Activated CD8-positive, alpha-beta memory T cell treated with anti-CD3 and anti-CD28 coated beads, Interleukin-2, amount 50 U/mL, for 24 hours (primary cell): Measurements from ENCODE around the gene CDKL1.
"Not testable (repeated sequence)": the region's sequence is repeated elsewhere in the genome, so short reads cannot be mapped to it uniquely, and the experiment has no call there.

Source experiments
- DNase-seq: peaks from one replicate; pipeline ENCODE4 v3.0.0-alpha.2; 2020; ENCODE audit errors: extremely low read depth

CDKL1 gene

DNA sequence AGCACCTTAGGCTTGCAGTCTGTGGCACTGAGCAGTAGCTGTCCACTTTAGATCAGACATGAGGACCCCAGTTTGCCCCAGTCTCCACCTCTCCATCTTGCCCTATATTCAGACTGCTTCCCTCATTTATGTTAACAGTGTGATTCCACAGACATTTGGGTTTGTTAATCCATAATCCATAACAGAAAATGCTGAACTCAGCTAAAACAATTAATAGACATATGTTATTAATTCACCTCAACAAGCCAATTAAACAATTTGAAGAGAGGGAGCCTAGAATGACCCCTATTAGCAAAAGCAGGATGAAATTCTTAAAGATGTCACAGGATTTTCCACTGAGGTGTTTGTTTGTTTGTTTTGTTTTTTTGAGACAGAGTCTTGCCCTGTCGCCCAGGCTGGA lies 9.1 kb downstream of the CDKL1 start:
- DNase-seq = no peak

DNA sequence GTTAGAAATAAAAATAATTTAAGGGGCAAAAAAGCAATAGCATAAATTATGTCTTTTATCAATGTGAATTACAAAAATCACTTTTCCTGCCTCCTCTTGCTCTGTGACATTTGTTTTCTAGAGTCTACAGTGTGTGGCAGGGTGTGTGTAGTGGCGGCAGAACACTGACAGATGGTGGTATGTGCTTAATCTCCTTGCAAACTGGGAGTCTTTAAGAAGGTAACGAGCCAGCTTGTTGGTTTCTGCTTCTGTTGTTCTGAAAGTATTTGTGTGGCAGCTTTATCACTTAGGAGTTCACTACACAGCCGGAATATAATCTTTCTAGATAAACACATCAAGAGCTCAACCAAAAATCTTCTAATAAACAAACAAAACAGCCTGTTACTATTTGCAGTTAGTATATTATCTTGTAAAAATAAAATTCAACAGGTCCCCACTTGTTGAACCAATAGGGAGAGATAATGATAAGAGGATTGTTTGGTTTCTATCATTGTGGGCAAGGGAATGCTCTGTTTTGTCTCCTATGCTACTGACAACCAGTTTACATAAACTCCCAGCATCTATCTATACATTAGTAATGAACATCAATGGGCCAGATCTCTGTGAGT lies 13.0 kb downstream of the CDKL1 start:
- DNase-seq = no peak

DNA sequence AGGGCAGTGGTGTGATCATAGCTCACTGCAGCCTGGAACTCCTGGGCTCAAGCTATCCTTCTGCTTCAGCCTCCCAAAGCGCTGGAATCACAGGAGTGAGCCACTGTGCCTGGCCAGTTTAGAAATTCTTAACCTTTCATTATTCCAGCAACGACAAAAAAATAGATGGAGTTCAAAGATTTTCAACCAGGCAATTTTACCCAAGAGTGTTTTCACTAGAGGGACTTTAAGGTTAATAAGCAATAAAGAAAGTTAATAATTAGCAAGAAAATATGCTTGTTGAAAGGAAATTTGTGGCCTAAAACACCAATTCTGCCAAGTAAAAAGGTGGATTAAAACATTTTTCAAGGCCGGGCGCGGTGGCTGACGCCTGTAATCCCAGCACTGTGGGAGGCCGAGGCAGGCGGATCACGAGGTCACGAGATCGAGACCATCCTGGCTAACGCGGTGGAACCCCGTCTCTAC lies 14.8 kb downstream of the CDKL1 start:
- no peak for DNase-seq

DNA sequence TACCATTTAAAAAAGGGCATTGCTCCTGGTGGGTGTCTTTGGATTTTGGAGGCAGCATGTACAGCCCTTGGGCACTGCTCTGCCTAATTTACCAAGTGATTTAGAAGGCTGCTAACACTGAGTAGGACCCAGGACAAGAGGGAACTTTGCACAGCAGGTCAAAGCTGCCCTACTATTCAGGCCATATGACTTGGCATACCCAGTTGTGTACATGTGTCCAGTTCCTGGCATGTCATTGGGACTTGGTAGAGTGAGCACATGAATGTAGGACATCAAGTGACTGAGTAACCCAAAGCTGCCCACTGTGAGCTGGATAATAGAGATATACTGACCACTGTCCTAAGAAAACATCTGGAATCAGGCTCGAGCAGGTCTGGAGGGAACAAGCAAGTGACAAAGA lies 15.7 kb downstream of the CDKL1 start:
- no peak for DNase-seq

DNA sequence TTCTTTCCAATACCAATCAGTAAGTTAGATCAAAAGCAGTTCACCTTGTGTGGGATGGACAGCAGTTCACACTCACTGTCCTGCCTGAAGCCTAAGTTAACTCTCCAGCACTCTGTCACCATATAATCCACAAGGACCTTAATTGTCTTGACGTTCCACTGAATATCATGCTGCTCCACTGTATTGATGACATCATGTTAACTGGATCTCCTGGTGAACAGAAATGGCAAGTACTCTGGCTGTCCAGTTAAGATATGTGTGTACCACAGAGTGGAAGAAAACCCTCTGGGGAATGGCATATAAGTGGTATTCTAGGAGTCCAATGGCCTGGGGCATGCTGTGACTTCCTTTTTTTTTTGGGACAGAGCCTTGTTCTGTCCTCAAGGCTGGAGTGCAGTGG lies 16.2 kb downstream of the CDKL1 start:
- no peak for DNase-seq

DNA sequence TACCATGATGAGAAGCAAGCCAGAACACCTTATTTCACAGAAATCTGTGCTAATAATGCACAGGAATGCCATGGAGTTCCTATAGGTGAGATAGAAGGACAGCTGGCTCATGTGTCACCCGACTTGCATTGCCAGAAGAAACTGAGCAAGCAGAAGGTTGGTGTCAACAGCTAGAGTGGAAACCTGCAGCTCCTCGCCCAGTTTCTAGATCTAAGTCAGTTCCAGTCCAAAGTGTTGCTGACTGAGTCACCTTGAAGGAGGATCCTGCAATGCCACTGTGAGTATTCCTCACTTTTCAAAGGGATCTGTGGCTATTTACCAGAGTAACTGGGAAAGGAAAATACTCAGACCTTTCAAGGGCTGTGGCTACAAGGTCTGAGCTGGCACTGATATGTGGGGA lies 17.1 kb downstream of the CDKL1 start:
- DNase-seq = no peak

DNA sequence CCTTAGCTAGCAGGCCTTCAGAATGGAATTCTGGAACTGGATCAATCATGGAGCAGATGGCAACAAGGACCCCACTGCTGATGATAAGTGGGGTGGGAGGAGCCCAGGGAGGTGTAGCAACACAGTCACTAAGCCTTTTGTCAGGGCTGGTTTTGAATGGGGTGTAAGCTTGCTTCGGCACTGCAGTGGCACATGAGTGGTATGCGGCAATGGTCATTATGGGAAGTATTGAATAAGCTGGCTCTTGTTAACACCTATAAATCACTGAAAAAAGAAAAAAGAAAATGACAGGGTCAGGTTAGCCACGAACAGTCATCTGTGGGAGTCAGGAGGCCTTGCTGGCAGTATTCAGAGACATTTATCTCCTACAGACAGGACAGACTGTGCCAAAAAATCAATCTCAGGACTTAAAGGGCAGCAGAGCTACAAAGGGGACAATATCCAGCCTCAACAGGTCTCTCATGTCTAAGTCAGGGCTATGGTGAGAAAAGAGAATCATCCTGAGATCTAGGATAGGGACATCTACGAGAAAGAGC lies 19.1 kb downstream of the CDKL1 start:
- no peak for DNase-seq

DNA sequence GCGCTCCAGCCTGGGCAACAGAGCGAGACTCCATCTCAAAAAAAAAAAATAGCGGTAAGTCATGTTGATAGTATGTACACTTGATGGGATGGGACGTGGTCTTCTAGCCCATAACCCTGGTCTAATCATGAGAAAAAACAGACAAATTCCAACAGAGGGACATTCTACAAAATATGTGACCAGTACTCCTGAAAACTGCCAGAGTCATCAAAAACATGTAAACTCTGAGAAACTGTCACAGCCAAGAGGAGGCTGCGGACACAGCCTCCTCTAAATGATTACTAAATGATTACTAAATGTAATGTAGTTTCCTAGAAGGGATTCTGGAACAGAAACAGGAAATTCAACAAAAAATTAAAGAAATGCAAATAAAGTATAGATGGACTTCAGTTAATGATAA lies 20.9 kb downstream of the CDKL1 start:
- no peak for DNase-seq

DNA sequence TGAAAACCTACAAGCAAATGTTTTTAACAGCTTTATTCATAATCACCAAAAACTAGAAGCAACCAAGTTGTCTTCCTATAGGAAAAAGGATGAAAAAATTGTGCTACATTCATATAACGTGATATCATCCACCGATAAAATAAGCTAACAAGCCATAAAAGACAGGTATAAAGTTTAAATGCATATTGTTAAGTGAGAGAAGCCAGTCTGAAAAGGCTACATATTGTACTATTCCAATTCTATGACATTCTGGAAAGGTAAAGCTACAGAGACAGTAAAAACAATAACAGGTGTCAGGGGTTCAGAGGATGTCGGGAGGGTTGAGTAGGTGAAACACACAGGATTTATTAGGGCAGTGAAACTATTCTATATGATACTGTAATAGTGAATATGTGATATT lies 22.7 kb downstream of the CDKL1 start:
- DNase-seq = no peak

DNA sequence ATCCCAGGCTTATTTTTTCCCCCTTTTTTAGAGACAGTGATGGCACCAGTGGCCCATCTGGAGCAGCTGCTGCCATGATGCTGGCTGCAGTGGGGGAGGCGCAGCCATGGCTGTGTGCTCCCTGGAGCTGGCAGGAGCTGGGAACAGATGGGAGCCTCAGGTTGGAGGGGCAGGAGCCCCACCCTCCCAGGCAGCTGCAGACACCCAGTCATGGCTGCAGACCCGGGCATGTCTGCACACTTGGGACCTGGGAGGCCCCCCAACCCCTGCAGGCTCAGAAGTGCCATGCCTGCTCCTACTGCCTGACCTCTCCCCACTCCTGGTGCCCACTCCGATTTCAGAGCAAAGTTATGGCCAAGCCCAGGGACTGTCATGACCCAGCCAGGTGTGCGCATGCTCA lies 25.1 kb downstream of the CDKL1 start:
- DNase-seq = no peak

DNA sequence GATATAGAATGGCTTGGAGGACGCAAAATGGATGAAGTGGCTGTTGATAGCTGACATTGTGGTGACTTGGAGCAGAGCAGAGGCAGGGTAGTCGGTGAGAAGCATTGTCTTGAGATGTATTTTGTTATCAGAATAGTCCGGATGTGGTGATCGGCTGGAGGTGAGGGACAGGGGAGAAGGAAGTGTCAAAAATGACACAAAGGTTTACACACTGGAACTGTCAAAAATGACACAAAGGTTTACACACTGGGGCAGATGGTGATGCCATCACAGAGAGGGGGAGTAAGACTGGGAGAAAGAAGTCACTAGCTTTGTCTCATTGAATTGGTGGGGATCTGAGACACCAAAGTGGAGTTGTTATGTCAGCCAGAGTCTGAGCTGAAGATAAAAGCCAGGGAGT lies 30.1 kb downstream of the CDKL1 start:
- DNase-seq = no peak

DNA sequence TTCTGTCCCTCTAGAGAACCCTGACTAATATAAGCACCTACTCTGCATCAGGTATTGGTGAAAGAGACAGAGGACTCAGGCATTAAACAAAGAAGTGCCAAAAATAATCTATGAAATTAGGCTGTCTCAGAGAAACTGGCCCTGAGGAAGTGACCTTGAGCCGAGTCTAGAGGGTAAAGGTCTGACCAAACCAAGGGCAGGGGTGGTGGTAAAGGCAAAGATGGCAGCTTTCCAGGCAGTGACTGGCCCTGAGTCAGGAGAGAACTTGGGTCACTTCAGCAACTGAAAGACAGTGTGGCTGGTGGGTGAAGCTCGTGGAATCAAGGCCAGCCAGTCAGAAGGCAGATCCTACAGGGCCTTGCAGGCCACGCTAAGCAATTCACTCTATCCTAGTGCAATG lies 30.6 kb downstream of the CDKL1 start:
- no peak for DNase-seq

DNA sequence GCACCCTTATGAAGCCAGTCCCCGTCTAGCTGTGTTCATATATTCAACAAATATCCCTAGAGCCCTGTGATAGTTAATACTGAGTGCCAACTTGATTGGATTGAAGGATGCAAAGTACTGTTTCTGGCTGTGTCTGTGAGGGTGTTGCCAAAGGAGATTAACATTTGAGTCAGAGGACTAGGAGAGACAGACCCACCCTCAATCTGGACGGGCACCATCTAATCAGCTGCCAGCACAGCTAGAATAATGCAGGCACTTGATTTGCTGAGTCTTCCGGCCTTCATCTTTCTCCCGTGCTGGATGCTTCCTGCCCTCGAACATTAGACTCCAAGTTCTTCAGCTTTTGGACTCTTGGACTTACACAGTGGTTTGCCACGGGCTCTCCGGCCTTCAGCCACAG lies 31.1 kb downstream of the CDKL1 start:
- DNase-seq = not testable (repeated sequence)

DNA sequence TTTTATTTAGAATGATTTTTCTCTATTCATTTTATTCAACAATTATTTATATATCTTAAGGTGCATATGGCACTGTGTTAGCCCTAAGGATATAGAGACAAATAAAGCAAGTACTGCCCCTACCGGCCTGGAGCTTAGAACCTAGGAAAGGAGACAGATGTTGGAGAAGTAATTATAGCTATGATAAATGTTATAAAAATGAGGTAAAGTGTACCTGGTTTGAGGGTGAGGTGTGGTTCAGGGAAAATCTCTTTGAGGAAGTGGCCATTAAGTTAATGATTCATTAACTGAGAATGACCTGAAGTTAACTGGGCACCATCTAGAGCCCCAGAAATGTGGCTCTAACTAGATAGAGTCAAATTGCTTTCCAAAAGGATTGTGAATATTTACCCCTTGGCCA lies 31.9 kb downstream of the CDKL1 start:
- no peak for DNase-seq

DNA sequence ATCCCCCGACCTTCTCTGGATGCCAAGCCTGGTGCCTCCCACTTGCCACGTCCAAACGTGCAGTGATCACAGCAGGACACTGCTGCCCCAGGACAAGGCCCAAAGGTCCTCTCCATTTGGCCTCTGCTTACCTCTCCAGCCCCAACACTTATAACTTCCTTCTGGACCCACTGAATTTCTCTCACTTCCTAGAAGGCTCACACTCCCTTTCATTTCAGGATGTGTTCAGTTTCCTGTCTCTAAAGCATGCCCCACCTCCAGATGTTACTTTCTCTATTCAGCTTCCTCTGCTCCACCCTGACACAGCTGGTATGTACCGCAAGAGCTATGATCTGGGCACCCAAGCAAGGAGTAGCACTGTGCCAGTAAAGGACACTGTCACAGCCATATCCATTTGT lies 33.0 kb downstream of the CDKL1 start:
- no peak for DNase-seq

DNA sequence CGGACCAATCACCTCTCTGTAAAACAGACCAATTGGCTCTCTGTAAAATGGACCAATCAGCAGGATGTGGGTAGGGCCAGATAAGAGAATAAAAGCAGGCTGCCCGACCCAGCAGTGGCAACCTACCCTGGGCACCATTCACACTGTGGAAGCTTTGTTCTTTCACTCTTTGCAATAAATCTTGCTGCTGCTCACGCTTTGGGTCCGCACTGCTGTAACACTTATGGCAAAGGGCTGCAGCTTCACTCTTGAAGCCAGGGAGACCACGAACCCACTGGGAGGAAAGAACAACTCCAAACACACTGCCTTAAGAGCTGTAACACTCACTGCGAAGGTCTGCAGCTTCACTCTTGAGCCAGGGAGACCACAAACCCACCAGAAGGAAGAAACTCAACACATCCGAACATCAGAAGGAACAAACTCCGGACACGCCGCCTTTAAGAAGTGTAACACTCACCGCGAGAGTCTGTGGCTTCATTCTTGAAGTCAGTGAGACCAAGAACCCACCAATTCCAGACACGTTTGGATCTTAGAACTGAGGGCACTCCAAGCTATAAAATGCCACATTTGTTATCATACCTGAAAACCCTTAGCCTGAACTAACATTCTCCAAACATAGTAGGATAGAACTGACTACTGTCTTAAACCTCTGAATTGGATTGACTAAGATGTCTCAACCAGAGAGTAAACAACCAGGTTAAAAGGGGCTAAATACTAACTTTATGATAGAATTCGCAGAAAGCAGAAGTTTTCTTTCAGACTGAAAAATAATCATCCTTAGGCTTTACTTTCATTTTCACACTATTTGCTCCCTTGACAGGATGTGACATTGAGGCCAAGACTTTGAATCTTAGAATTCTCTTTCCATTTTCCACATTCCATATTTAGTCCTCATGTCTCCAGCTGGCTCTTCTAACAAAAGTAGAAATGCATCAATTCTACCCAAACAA lies 33.6 kb downstream of the CDKL1 start:
- no peak for DNase-seq

DNA sequence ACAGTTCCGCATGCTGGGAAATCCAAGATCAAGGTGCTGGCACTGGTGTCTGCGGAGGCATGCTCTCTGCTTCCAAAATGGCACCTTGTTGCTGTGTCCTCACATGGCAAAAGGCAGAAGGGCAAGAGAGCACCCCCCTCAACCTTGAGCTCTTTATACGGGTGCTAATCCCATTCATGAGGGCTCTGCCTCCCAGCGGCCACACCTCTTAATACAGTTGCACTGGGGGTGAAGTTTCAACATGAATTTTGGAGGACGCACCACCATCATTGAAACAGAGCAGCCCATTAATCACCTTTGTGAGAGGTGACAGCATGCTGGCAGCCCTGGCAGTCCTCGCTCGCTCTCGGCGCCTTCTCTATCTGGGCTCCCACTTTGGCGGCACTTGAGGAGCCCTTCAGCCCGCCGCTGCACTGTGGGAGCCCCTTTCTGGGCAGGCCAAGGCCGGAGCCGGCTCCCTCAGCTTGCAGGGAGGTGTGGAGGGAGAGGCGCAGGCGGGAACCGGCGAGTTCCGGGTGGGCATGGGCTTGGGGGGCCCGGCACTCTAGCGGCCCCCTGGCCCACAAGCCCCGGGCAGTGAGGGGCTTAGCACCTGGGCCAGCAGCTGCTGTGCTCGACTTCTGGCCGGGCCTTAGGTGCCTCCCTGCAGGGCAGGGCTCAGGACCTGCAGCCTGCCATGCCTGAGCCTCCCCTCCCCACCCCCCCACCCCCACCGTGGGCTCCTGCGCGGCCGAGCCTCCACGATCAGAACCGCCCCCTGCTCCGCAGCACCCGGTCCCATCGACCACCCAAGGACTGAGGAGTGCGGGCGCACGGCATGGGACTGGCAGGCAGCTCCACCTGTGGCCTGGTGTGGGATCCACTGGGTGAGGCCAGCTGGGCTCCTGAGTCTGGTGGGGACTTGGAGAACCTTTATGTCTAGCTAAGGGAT lies 34.9 kb downstream of the CDKL1 start:
- DNase-seq = not testable (repeated sequence)

DNA sequence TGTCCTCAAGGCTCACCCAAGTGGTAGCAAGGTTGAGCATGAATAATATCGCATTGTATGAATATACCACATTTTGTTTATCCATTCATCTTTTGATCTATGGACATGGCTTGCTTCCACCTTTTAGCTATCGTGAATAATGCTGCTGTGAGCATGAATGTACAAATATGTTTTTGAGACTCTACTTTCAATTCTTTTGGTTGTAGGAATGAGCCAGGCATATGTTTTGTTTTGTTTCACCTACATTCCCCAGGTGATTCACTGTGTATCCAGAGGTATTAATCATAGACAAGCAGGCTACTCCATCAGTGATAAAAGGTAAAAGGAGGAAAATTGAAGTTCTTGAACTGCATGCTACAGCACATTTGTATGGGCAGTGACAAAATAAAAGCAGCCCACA lies 35.8 kb downstream of the CDKL1 start:
- DNase-seq = no peak

DNA sequence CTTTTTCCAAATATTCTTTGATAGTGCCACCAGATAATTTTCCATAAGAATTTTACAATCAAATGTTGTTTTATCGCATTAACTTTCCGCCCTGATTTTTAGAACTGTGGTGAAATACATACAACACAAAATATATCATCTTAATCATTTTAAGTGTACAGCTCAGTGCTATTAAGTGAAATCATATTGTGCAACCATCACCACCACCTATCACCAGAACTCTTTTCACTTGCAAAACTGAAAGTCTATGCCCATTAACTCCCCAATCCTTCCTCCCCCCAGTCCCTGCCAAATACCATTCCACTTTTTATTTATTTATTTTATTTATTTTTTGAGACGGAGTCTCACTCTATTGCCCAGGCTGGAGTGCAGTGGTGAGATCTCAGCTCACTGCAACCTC lies 36.6 kb downstream of the CDKL1 start:
- no peak for DNase-seq

DNA sequence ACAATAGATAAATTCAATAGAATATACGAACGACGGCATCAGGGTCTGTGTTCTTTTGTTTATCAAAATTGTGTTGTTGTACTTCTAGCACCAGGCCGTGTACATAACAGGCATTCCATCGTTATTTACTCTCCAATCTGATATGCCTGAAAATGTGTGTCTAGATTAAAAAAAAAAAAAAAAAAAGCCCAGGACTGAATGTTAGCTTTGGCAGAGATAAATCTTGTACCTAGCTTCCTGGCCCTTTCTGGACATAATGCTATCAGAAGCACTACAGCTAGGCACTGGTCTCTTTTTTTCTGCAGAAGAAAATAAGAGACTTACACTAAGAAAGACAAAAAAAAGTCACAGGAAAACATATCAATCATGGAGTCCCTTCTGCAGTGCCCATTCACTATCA lies 37.0 kb downstream of the CDKL1 start:
- DNase-seq = no peak

DNA sequence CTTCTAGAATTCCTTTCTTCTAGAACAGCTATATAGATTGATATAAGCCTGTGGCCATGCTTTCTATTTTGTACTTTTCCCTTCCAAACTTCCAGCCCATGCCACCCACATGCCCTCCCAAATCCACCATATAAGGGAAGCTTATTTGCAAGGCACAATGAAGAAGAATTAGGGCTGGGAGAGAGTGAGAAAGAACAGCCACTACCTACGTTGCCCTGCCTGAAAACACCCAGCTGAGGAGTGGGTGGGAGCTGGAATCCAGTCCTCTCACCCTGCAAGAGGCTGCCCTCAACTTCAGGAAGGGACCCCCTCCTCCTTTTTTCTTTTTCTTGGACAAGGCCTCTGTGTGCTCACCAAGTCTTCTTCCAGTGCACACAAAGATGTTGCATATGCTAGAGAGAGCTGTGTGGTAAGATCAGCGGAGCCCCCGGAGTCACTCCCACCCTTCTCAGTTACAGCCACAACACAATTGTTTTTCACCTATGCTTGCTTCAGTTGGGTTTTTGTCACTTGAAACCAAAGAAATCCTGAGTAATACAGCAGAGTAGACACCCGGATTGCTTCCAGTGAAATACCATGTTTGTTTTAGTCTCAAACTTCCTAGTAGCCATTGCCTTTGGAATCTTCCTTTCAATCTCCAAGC lies 38.8 kb downstream of the CDKL1 start:
- DNase-seq = no peak
